SK-N-SH (cell line): Measurements from ENCODE around the gene ETV3.

Experiments
- EP300 ChIP-seq, 2 experiments: IDR thresholded peaks; 2 replicates each; pipeline versions ENCODE4 v1.4.0 to v1.6.1; 2012; ENCODE audit warnings: borderline replicate concordance in 1 of 2, low read depth in 1 of 2, low read length in 1 of 2
- EZH2phosphoT487 ChIP-seq: fragments of 200-600 bp; sonication (generic); IDR thresholded peaks from 2 replicates; pipeline ENCODE4 v1.6.1; 2017; ENCODE audit warnings: low read depth, mixed run types, mild to moderate bottlenecking, antibody characterized with exemption, moderate library complexity, borderline replicate concordance
- GATA2 ChIP-seq: sonication (generic); formaldehyde crosslinking; IDR thresholded peaks from 2 replicates; pipeline ENCODE4 v1.5.0; 2020; ENCODE audit warnings: mild to moderate bottlenecking, missing genetic modification reagents
- JUND ChIP-seq: IDR thresholded peaks from 2 replicates; pipeline ENCODE4 v1.4.0; 2012

DNA sequence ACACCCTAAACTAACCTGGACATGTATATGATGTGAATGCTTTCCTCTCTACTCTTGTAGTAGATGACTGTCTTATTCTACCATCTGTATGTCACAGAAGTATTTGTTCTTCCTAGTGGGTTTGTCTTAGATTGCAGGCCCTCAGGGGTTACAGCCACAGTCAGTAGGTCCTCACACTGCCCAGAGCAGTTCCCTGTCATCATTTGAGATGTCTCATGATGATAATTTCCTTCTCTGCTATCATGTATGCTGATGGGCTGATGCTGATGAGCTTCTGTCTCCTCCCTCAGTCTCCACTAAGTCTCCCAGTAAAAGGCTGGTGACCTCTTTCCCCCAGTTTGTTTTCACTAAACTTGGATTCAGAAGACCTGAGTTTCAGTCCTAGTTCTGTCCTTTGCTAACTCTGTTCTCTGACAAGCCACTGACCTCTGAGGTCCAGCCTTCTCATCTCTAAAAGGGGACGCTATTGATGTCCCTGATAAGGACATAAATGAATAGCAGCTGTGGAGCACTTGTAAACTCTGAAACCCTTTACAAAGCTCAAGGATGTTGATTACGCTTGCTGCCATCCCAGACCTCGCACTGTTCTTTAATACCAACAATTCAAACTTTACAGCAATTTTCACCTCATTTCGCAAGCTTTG lies 3.1 kb upstream of the ETV3 start:
- TF ChIP-seq GATA2 = peak; percentile 91
- peak in 1 of 2 experiments; percentile 62; a peak in 2 of 4 replicates for TF ChIP-seq EP300 (IDR thresholded peaks at IDR 0.05; ENCODE audit: borderline replicate concordance in 1 of 2, low read depth in 1 of 2, low read length in 1 of 2)
- no peak for TF ChIP-seq EZH2phosphoT487
- TF ChIP-seq JUND = no peak
